SJSA1 (cell line): Measurements from ENCODE around the gene TFRC. TPM values are rescaled to one million over a fixed set of nuclear protein-coding genes. Genes with fewer than 3 reads are reported as not detected.
"Not testable (repeated sequence)": the region's sequence is repeated elsewhere in the genome, so short reads cannot be mapped to it uniquely, and the experiment has no call there.

Source experiments
- DNase-seq, 2 experiments: peaks; one replicate each; pipeline ENCODE4 v3.0.0-alpha.2; 2015 to 2020; ENCODE audit warnings: low spot score in 2 of 2, low read depth in 1 of 2
- H3K27ac ChIP-seq: fragments of 250-450 bp; sonication (Bioruptor Pico); 2 replicates; pipeline ENCODE4 v1.5.1; 2020; ENCODE audit warnings: mild to moderate bottlenecking, moderate library complexity
- H3K27me3 ChIP-seq: fragments of 250-450 bp; sonication (Bioruptor Pico); replicated peaks from 2 replicates; pipeline ENCODE4 v1.5.1; 2020; ENCODE audit warnings: mild to moderate bottlenecking, moderate library complexity
- H3K36me3 ChIP-seq: fragments of 250-450 bp; sonication (Bioruptor Pico); 2 replicates; pipeline ENCODE4 v1.5.1; 2020; ENCODE audit warnings: mild to moderate bottlenecking
- H3K4me1 ChIP-seq: fragments of 250-450 bp; sonication (Bioruptor Pico); replicated peaks from 2 replicates; pipeline ENCODE4 v1.6.1; 2021; ENCODE audit warnings: mild to moderate bottlenecking
- H3K4me3 ChIP-seq: fragments of 250-450 bp; sonication (Bioruptor Pico); 2 replicates; pipeline ENCODE4 v1.5.1; 2020; ENCODE audit warnings: mild to moderate bottlenecking
- H3K9me3 ChIP-seq: fragments of 250-450 bp; sonication (Bioruptor Pico); replicated peaks from 2 replicates; pipeline ENCODE4 v1.5.1; 2020; ENCODE audit warnings: mild to moderate bottlenecking
- total RNA-seq: library from RNA; depleted of rRNA; stranded (reverse); fragments of >200 nt; shearing (Covaris generic); gene quantifications from 2 replicates; pipeline ENCODE4 v1.2.3, GENCODE V29; 2014

The TFRC gene
- total RNA-seq, 1 experiment from 2014 or later: 92.3 TPM

- not testable (repeated sequence) for H3K27me3 ChIP-seq, H3K4me3 ChIP-seq, H3K27ac ChIP-seq, DNase-seq, H3K36me3 ChIP-seq, H3K9me3 ChIP-seq, H3K4me1 ChIP-seq
Observed at GRCh38 chr3:196098365-196098980, 16.6 kb upstream of the TFRC start.

GRCh38 chr3:196097373-196098154 is 15.7 kb upstream of the TFRC start:
- H3K9me3 ChIP-seq: no peaks in the 10 kb centered on the region
- no peaks in the 10 kb centered on the region; the same call in 1 of the 2 replicates for H3K4me1 ChIP-seq
- H3K27ac ChIP-seq: no peak overlapping the region
- no peaks in the 10 kb centered on the region for H3K36me3 ChIP-seq
- H3K27me3 ChIP-seq: no peaks in the 10 kb centered on the region
- H3K4me3 ChIP-seq: no peak overlapping the region
- no peak for DNase-seq

- Histone ChIP-seq H3K36me3 (no peaks in the 10 kb centered on the region), H3K27me3 (no peaks in the 10 kb centered on the region), H3K27ac (no peak overlapping the region), H3K4me1 (no peaks in the 10 kb centered on the region; the same call in 1 of the 2 replicates), H3K4me3 (no peak overlapping the region), H3K9me3 (no peaks in the 10 kb centered on the region)
- DNase-seq: no peak
Observed at GRCh38 chr3:196096382-196096953, 14.6 kb upstream of the TFRC start.

GRCh38 chr3:196093317-196094111 is 11.6 kb upstream of the TFRC start:
- H3K9me3 ChIP-seq: no peaks in the 10 kb centered on the region
- no peak for DNase-seq
- H3K36me3 ChIP-seq: no peaks in the 10 kb centered on the region
- no peaks in the 10 kb centered on the region for H3K27me3 ChIP-seq
- no peaks in the 10 kb centered on the region; the same call in 1 of the 2 replicates for H3K4me1 ChIP-seq
- H3K4me3 ChIP-seq: no peak overlapping the region
- no peak overlapping the region for H3K27ac ChIP-seq

GRCh38 chr3:196087906-196088305 is 6.0 kb upstream of the TFRC start:
- Histone ChIP-seq H3K27ac (no peak overlapping the region), H3K4me1 (no peaks in the 10 kb centered on the region), H3K27me3 (no peaks in the 10 kb centered on the region), H3K4me3 (no peak overlapping the region), H3K9me3 (no peaks in the 10 kb centered on the region), H3K36me3 (no peaks in the 10 kb centered on the region)
- no peak for DNase-seq

- H3K4me1 ChIP-seq: peaks cover 12% of the 10 kb centered on the region
- peak overlapping the region; percentile 85; the same call in 1 of the 2 replicates for H3K4me3 ChIP-seq
- H3K36me3 ChIP-seq: peaks cover 5% of the 10 kb centered on the region
- H3K9me3 ChIP-seq: no peaks in the 10 kb centered on the region
- H3K27me3 ChIP-seq: no peaks in the 10 kb centered on the region
- no peak for DNase-seq
- H3K27ac ChIP-seq: no peak overlapping the region
Observed at GRCh38 chr3:196082619-196082971, 705 bp upstream of the TFRC start.

GRCh38 chr3:196081002-196081833 is 672 bp downstream of the TFRC start:
- Histone ChIP-seq H3K9me3 (no peaks in the 10 kb centered on the region), H3K27ac (peak overlapping the region; percentile 73), H3K36me3 (peaks cover 5% of the 10 kb centered on the region), H3K4me3 (peak overlapping the region; percentile 85), H3K27me3 (no peaks in the 10 kb centered on the region), H3K4me1 (peaks cover 12% of the 10 kb centered on the region)
- DNase-seq: peak; percentile 41 to 49

- Histone ChIP-seq H3K4me3 (peak overlapping the region; percentile 85), H3K4me1 (peaks cover 12% of the 10 kb centered on the region)
- not testable (repeated sequence) for H3K36me3 ChIP-seq, H3K27ac ChIP-seq, DNase-seq, H3K27me3 ChIP-seq, H3K9me3 ChIP-seq
Observed at GRCh38 chr3:196080101-196080846, 1.6 kb downstream of the TFRC start.

- H3K4me3 ChIP-seq: no peak overlapping the region
- no peak overlapping the region for H3K27ac ChIP-seq
- H3K27me3 ChIP-seq: no peaks in the 10 kb centered on the region
- no peak for DNase-seq
- peaks cover 12% of the 10 kb centered on the region for H3K4me1 ChIP-seq
- H3K36me3 ChIP-seq: peaks cover 8% of the 10 kb centered on the region
- H3K9me3 ChIP-seq: no peaks in the 10 kb centered on the region
Observed at GRCh38 chr3:196079682-196080081, 2.2 kb downstream of the TFRC start.

- H3K4me1 ChIP-seq: no peaks in the 10 kb centered on the region
- no peaks in the 10 kb centered on the region for H3K9me3 ChIP-seq
- no peak overlapping the region for H3K27ac ChIP-seq
- no peak for DNase-seq
- no peak overlapping the region for H3K4me3 ChIP-seq
- no peaks in the 10 kb centered on the region for H3K27me3 ChIP-seq
- peaks cover 37% of the 10 kb centered on the region for H3K36me3 ChIP-seq
Observed at GRCh38 chr3:196075013-196075412, 6.9 kb downstream of the TFRC start.

- H3K4me1 ChIP-seq: no peaks in the 10 kb centered on the region
- peaks cover 49% of the 10 kb centered on the region for H3K36me3 ChIP-seq
- peak; percentile 47 to 50 for DNase-seq
- H3K4me3 ChIP-seq: no peak overlapping the region
- H3K27ac ChIP-seq: no peak overlapping the region
- H3K27me3 ChIP-seq: no peaks in the 10 kb centered on the region
- no peaks in the 10 kb centered on the region for H3K9me3 ChIP-seq
Observed at GRCh38 chr3:196073255-196073753, 8.6 kb downstream of the TFRC start.

GRCh38 chr3:196072313-196072712 is 9.6 kb downstream of the TFRC start:
- Histone ChIP-seq H3K27ac (no peak overlapping the region), H3K4me3 (no peak overlapping the region), H3K27me3 (no peaks in the 10 kb centered on the region), H3K36me3 (peaks cover 58% of the 10 kb centered on the region), H3K4me1 (no peaks in the 10 kb centered on the region), H3K9me3 (no peaks in the 10 kb centered on the region)
- no peak for DNase-seq
